Natural killer cell (primary cell): Measurements from ENCODE around the gene PTBP3. TPM values are rescaled to one million over a fixed set of nuclear protein-coding genes. Genes with fewer than 3 reads are reported as not detected.

ENCODE experiments used
- ATAC-seq, 3 donors: fragments of 150-1000 bp in 2 of 3; fragments of 200-7000 bp in 1 of 3; cut with Tn5 transposase; 1 replicate in 1 of 3; 2 replicates in 2 of 3; pipeline ENCODE4 v1.10.0; 2021; ENCODE audit warnings: mild to moderate bottlenecking in 2 of 3, moderate library complexity in 2 of 3
- DNase-seq, 2 donors: peaks; one replicate each; pipeline versions ENCODE4 v3.0.0 to v3.0.0-alpha.2; 2013 to 2021; ENCODE audit warnings: mixed read lengths in 1 of 2
- H3K27ac ChIP-seq: one replicate; pipeline ENCODE4 v1.5.1; 2013; ENCODE audit warnings: mild to moderate bottlenecking, low read length
- H3K27me3 ChIP-seq: one replicate; pipeline ENCODE4 v1.6.1; 2013; ENCODE audit warnings: low read length; ENCODE audit not compliant: control insufficient read depth, insufficient read depth
- H3K36me3 ChIP-seq: one replicate; pipeline ENCODE4 v1.6.1; 2013; ENCODE audit warnings: low read length; ENCODE audit not compliant: control insufficient read depth, insufficient read depth
- H3K4me1 ChIP-seq: one replicate; pipeline ENCODE4 v1.6.1; 2013; ENCODE audit warnings: low read length; ENCODE audit not compliant: control insufficient read depth, insufficient read depth
- H3K4me3 ChIP-seq: one replicate; pipeline ENCODE4 v1.5.1; 2013; ENCODE audit warnings: low read length
- H3K9me3 ChIP-seq: one replicate; pipeline ENCODE4 v1.6.1; 2013; ENCODE audit warnings: low read length; ENCODE audit not compliant: control insufficient read depth, insufficient read depth
- H3K27ac Mint-ChIP-seq, 2 donors: one replicate each; pipeline ENCODE4 v1.8.0; 2022; ENCODE audit warnings: mild to moderate bottlenecking in 2 of 2, mixed read lengths in 2 of 2, moderate library complexity in 1 of 2
- H3K27me3 Mint-ChIP-seq, 2 donors: one replicate each; pipeline ENCODE4 v1.8.0; 2022; ENCODE audit warnings: low read depth in 2 of 2, mixed read lengths in 2 of 2
- H3K36me3 Mint-ChIP-seq: one replicate; pipeline ENCODE4 v1.8.0; 2022; ENCODE audit warnings: mixed read lengths
- H3K4me1 Mint-ChIP-seq, 2 donors: one replicate each; pipeline ENCODE4 v1.8.0; 2022; ENCODE audit warnings: mixed read lengths in 2 of 2
- H3K4me3 Mint-ChIP-seq: one replicate; pipeline ENCODE4 v1.8.0; 2022; ENCODE audit warnings: mild to moderate bottlenecking, moderate library complexity, mixed read lengths
- H3K9me3 Mint-ChIP-seq, 2 donors: one replicate each; pipeline ENCODE4 v1.8.0; 2022; ENCODE audit warnings: mixed read lengths in 2 of 2
- WGBS: methylation state at CpG from one replicate; pipeline ENCODE4 v1.1.7; 2013; ENCODE audit warnings: missing lambda C conversion rate; ENCODE audit not compliant: insufficient coverage; 5-methylcytosine and 5-hydroxymethylcytosine counted together
- intact Hi-C: fragments of 100-400 bp; cut with micrococcal nuclease; formaldehyde crosslinking; loops from one replicate; pipeline ENCODE4 v1.14.2; 2022
- total RNA-seq, 4 donors: library from RNA; stranded (reverse); fragments of 120-200 nt in 1 of 4; gene quantifications; one replicate each; pipeline versions ENCODE4 v1.2.3 to v1.2.4, GENCODE V29; 2013 to 2022
- TF ChIP-seq, protein P1 (sequence below): fragments of 200-600 bp; IDR thresholded peaks from one replicate; pipeline ENCODE4 v1.8.0; 2022; ENCODE audit warnings: antibody characterized with exemption

Gene PTBP3
- total RNA-seq, 3 donors from 2014 or later (not counting 1 experiment from before 2014, with no cell fraction given) = 135 to 156 (median 140) TPM

DNA sequence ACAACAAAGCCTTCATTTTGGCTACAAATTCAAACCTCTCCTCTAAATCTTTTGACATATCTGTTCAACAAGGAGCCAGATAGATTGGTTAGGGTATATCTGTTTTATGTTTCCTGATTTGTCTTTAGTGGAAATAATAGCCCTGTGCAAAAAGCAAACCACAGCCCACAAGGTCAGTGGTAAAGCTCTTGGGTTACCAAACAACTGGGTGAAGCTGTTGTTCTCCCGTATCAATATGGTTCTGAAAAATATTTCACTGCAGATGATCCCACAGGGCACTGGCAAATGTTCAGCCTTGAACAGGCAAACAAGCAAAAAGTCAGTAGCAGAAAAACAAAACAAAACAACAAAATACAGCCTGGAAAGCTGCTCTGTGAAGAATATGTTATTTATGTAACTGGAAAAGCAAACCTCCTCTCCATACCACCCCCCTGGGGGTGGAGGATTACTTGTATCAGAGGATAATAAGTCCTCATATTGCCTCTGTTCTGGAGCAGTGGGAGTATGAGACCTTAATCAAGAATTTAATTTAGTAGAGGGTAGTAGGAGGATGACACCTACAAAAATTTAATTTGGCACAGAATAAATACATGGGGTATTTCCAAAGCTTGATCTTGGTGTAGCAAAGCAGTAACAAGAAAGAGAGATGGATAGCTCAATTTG is 20.8 kb upstream of the PTBP3 start:
- Histone ChIP-seq H3K9me3 (no peaks in the 10 kb centered on the region), H3K36me3 (no peaks in the 10 kb centered on the region), H3K4me1 (no peaks in the 10 kb centered on the region), H3K4me3 (no peak overlapping the region), H3K27me3 (no peaks in the 10 kb centered on the region), H3K27ac (no peak overlapping the region)
- Mint-ChIP-seq H3K4me3 (no peak overlapping the region), H3K36me3 (no peaks in the 10 kb centered on the region), H3K9me3 (no peaks in the 10 kb centered on the region), H3K27me3 (peaks cover 0 to 6% of the 10 kb centered on the region in 2 donors), H3K4me1 (peaks cover 14 to 25% of the 10 kb centered on the region in 2 donors), H3K27ac (no peak overlapping the region)
- ATAC-seq (no peak), DNase-seq (no peak)
- TF ChIP-seq, protein P1, sequence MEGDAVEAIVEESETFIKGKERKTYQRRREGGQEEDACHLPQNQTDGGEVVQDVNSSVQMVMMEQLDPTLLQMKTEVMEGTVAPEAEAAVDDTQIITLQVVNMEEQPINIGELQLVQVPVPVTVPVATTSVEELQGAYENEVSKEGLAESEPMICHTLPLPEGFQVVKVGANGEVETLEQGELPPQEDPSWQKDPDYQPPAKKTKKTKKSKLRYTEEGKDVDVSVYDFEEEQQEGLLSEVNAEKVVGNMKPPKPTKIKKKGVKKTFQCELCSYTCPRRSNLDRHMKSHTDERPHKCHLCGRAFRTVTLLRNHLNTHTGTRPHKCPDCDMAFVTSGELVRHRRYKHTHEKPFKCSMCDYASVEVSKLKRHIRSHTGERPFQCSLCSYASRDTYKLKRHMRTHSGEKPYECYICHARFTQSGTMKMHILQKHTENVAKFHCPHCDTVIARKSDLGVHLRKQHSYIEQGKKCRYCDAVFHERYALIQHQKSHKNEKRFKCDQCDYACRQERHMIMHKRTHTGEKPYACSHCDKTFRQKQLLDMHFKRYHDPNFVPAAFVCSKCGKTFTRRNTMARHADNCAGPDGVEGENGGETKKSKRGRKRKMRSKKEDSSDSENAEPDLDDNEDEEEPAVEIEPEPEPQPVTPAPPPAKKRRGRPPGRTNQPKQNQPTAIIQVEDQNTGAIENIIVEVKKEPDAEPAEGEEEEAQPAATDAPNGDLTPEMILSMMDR = no peak
- intact Hi-C loops = no loop called here
- WGBS = 7% methylated on average over 1 of the region's 1 CpG

DNA sequence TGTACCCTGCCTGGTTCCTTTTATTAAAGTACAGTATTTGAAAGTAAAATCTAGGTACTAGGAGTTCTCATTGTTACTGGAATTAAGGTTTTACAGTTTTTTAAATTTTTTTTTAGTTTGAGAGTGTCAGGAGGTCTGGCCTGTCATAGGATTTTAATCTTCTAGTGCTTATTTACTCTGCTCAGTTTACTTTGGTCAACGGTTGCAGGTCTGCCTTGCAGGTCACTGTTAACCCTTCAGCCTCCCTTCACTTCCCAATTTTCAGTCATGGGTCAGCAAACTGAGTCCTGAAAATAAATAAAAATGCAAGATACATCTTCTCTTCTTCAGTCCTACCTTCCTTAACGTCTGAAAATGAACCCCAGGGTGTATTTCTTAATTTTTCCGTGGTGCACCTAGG is 18.8 kb upstream of the PTBP3 start:
- TF ChIP-seq, protein P1 = no peak

DNA sequence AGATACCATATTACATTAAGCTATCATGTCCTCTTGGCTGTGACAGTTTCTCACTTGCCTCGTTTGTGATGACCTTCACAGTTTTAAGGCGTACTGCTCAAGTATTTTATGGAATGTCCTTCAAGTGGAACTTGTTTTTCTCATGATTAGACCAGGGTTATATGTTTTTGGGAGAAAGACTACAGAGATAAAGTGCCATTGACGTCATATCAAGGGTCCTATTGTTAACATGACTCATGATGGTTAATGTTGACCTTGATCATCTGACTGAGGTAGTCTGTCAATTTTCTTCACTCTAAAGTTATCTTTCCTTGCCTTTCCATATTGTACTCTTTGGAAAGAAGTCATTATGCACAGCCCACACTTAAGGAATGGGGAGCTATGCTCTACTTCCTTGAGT is 17.8 kb upstream of the PTBP3 start:
- Mint-ChIP-seq H3K27me3 (peaks cover 8 to 18% of the 10 kb centered on the region in 2 donors), H3K27ac (no peak overlapping the region), H3K9me3 (peaks cover 0 to 2% of the 10 kb centered on the region in 2 donors), H3K4me1 (peaks cover 26 to 31% of the 10 kb centered on the region in 2 donors), H3K4me3 (no peak overlapping the region), H3K36me3 (no peaks in the 10 kb centered on the region)
- ATAC-seq = no peak
- H3K4me3 ChIP-seq = no peak overlapping the region
- H3K27me3 ChIP-seq = no peaks in the 10 kb centered on the region
- H3K36me3 ChIP-seq = no peaks in the 10 kb centered on the region
- no peaks in the 10 kb centered on the region for H3K9me3 ChIP-seq
- TF ChIP-seq, protein P1 = no peak
- H3K27ac ChIP-seq = no peak overlapping the region
- WGBS = 96% methylated on average over 3 of the region's 3 CpGs
- no peak for DNase-seq
- H3K4me1 ChIP-seq = peaks cover 6% of the 10 kb centered on the region
- intact Hi-C loops = no loop called here

More for the DNA sequence above, 18.8 kb upstream of the PTBP3 start:
- WGBS = 70% methylated on average over 3 of the region's 3 CpGs
- Histone ChIP-seq H3K4me3 (no peak overlapping the region), H3K27ac (no peak overlapping the region), H3K27me3 (no peaks in the 10 kb centered on the region), H3K9me3 (no peaks in the 10 kb centered on the region), H3K4me1 (peaks cover 6% of the 10 kb centered on the region), H3K36me3 (no peaks in the 10 kb centered on the region)
- intact Hi-C loops = no loop called here
- peaks cover 0 to 2% of the 10 kb centered on the region in 2 donors for H3K9me3 Mint-ChIP-seq
- peaks cover 26 to 35% of the 10 kb centered on the region in 2 donors for H3K4me1 Mint-ChIP-seq
- H3K36me3 Mint-ChIP-seq = no peaks in the 10 kb centered on the region
- DNase-seq (no peak), ATAC-seq (no peak)
- H3K4me3 Mint-ChIP-seq = no peak overlapping the region
- peaks cover 8 to 18% of the 10 kb centered on the region in 2 donors for H3K27me3 Mint-ChIP-seq
- no peak overlapping the region for H3K27ac Mint-ChIP-seq

DNA sequence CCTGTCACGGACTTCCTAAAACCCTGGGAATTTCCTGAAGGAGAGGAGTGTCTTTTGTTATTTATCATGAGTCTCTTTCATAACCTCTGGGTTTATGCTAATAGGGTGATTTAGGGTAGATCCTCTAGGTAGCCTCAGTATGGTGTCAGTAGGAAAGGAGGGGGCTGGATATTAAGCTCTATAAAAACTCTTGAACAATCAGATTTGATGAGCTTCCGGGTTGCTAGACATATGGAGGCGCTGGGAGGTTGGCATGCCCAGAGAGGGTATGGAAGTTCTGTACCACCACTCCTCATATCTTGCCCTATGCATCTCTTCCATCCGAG is 15.6 kb upstream of the PTBP3 start:
- Histone ChIP-seq H3K9me3 (no peaks in the 10 kb centered on the region), H3K36me3 (no peaks in the 10 kb centered on the region), H3K4me3 (no peak overlapping the region), H3K27me3 (no peaks in the 10 kb centered on the region), H3K4me1 (peaks cover 6% of the 10 kb centered on the region), H3K27ac (no peak overlapping the region)
- intact Hi-C loops = no loop called here
- Mint-ChIP-seq H3K27me3 (peaks cover 8 to 15% of the 10 kb centered on the region in 2 donors), H3K4me1 (peaks cover 11 to 13% of the 10 kb centered on the region in 2 donors), H3K27ac (peak overlapping the region in 1 of 2 donors; percentile 64), H3K4me3 (peak overlapping the region; percentile 84), H3K36me3 (no peaks in the 10 kb centered on the region), H3K9me3 (peaks cover 0 to 2% of the 10 kb centered on the region in 2 donors)
- ATAC-seq = no peak
- WGBS = 68% methylated on average over 3 of the region's 4 CpGs
- DNase-seq = no peak
- TF ChIP-seq, protein P1 = no peak
